GM21360 (cell line): ENCODE results near the gene DGKG.

Experiments used
- ATAC-seq: cut with Tn5 transposase; IDR thresholded peaks from one replicate; pipeline ENCODE4 v1.9.1; 2021; ENCODE audit warnings: mild to moderate bottlenecking, moderate library complexity; ENCODE audit not compliant: unreplicated experiment

DGKG gene

GRCh38 chr3:186118692-186119091 lies 243.3 kb downstream of the DGKG start:
- ATAC-seq, result no peak

- no peak for ATAC-seq
Measured at GRCh38 chr3:186117521-186118134, 244.4 kb downstream of the DGKG start.

- no peak for ATAC-seq
Measured at GRCh38 chr3:186115239-186115996, 246.6 kb downstream of the DGKG start.

DNA sequence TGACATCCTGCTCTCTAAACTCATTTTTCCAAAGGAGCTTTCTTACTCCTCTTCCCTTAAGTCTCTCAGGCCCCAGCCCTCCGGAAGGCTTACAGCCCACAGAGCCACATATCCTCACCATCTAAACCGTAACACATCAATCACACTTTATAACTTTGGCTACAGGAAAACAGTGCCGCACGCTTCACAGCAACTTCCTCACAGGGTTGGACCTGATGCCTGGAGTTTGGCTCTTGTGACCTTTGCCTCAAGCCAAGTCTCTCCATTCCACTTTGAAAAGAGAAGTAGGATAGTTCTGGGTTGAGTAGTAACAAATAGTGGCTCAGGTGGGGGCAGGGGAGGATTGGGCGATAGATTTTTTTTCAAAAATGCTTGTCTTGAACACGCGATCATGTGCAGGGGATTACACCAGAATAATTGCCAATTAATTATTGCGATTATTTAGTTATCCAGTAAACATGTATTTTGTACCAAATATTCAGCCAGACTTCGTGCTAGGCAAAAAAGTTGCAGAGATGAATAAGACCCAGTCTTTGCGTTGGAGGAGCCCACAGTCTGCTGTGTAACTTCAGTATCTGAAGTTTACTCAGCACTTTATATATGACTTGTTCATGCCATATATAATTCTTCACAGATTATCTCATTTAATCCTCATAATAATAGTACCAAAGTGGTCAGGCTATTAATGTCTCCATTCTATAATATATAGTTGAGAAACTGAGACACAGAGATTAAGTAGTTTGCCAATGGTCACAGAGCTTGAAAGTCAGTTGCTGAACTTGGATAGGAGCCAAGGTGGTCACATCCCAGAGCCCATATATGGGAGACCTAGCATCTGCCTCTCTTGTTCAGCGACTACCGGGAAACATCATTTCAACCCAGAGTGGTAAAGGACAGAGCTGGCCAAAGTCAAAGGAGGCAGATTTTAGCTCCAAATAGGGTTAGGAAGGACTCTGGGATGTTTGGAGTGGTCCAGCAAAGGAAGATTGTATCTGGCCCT lies 250.8 kb downstream of the DGKG start:
- no peak for ATAC-seq

GRCh38 chr3:186109897-186110803 lies 251.9 kb downstream of the DGKG start:
- ATAC-seq, result no peak

DNA sequence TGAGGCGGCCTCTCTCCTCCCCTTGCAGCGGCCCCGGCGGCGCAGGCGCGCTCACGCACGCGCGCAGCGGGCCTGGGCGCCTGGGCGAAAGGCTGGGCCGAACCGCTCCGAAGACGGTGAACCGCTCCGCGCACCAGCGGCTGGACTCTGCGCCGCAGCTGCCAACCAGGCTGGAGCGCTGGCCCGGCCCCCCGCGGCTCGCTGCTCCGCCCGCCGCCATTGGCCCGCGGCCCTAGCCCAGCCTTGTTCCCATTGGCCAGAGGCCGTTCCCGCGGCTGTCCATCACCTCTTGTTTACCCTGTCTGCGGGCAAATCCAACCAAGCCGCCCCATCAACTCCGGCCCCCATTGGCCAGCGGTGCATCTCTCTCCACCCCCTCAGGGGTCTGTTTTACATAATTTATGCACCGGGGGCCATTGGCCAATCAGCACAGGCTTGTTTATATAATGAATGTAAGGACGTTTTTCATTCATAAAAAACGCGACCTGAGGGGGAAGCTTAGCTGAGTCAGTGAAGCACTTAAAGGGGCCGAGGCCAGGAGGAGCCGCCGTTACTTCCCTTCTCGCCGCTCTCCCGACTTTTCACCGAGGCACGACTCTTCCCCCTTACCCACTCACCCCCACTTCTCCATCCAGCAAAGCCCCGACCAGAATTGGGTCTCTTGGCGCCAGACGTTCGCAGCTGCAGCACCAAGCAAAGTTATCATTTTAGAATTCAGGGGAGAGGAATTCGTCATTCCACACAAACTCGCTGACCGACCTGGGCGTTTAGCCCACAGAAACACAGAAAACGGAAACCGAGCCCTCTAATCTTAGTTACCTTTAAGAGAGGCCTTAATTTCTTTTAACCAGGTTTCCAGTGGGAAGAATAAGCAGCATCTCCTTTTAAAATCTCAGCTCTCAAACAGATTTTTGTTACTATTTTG lies 252.8 kb downstream of the DGKG start, which contains the start of gene ETV5:
ETV5 (minus strand) TSS at position 149 of the 925 bp plus-strand sequence. CDS start 3,221 bp downstream, outside the sequence.
- ATAC-seq, result peak; percentile 87

DNA sequence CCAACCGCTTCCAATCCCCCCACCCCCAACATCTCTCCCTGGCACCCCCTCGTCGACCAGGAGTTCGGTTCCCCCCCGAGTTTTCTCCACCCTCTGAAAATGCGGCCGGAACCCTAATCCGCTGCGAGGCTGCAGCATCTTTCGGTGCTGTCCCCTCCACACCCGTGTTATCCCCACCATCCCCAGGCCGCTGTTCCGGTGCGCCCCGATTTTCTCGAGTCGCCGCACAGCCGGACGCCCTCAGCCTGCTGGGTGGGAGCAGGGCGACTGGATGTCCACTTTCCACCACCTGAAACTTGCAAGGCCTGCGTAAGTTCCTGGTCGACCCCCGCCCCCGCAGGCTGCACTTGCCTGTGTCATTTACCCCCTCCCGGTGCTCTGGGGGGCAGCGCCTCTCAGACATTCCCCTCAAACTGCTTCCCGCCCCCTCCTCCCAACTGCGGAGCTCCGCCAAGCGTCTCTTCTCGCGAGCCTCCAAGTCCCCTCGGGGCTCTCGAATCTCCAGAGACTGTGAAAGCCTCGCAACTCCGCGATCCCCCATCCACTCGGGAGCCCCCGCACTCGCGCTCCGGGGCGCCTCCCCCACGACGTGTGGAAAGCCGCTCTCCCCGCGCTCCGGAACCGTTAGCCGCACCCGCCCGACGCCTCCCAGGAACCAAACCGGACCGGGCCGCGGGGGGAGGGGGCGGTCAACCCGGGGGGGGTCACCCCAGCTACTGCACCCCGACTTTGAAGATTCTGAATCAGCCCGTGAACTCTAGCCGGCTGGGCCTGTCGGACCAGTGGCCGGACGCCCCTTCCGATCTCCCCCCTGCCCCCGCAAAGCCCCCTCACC lies 253.7 kb downstream of the DGKG start:
- no peak for ATAC-seq

- no peak for ATAC-seq
Measured at GRCh38 chr3:186107215-186108105, 254.6 kb downstream of the DGKG start.

DNA sequence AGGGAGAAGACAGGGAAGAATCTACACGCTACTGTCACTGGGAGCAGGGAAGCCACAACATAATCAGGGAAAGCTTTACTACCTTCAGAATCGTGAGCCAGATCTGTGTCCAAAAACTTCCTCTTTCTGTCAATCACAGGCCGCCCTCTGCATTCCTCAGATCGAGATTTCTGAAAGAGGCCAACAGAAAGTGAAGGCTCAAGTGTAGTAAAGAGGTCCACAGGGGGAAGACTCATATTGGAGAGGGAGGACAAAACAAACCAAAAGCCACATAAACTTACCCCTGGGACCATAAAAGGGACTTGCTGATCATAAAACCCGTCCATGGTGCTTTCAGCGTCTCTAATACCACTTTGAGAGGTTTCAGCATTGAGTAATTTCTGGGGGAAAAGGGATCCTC lies 256.5 kb downstream of the DGKG start:
- ATAC-seq, result no peak

GRCh38 chr3:186102687-186103086 lies 259.3 kb downstream of the DGKG start:
- ATAC-seq, result no peak

DNA sequence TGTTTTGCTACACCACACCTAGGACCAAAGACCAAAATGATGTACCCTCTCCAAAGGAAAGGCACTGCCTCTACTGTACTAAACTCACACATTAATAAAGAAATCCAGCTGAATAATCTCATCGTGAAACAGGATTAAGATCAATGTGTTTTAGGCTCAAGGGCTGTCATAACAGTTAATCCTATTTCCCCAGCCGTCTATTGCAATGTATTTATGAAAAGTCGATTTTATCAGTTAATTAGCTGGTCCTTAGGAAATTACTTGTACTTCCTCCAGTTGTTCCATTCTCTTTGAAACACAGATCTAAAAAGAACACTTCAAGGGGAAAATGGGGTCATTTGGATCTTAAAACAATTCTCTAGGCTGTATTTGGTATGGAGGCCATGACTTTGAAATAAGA lies 261.6 kb downstream of the DGKG start:
- ATAC-seq, result no peak

- ATAC-seq, result no peak
Measured at GRCh38 chr3:186099178-186099577, 262.9 kb downstream of the DGKG start.

DNA sequence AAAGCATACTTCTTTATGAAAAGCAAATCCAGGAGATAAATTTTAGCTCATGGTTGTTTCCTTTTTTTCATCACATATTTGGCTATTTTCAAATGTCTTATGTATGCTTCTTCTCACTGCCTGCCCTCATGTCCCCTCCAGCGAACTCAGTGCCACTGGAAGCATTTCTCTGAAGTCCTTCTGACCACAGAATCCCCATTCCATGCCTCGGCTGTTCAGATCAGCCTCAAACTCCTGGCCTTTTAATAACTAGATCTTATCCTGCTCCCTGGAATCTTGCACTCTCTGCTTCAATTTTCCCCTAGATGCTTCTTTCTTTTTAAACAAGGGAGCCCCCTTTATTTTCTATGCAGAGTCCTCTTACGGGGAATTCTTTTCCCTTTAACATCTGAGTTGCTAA lies 263.3 kb downstream of the DGKG start:
- no peak for ATAC-seq

DNA sequence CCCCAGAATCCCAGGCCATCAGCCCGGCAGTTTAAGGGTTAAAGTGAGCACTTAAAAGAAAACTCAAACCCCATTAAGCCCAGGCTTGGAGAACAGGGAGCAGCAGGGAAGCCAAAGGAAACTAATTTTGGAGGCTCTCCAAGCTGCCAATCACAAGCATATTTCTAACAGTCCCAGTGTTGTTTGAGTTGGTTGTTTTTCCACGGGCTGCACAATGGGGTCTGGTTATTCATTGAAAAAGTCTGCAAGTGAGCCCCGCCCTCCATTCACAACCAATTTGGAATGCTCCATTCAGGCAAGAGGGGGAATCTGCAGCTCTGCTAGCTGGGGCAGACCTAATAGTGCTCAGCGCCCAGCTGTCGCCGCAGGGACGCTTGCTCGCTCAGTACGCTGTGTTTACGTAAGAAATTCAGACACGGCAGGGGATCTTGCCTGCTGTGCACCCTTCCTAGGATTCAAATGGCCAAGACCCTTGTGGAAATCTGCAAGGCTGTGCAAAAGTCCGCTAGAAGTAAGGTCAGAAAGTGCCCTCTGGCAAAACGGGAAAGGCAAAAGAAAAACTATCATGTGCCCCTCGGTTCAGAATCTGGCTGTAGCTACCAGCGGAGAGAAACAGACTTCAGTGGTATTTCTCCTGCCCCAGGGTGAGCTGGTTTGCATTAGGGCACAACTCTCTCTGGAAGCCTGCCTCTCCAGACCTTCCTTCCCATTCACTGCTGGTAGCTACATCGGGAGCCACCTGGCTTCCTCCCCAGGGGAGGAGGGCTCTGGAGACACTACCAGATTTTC lies 264.2 kb downstream of the DGKG start:
- no peak for ATAC-seq

GRCh38 chr3:186097317-186097662 lies 264.7 kb downstream of the DGKG start:
- no peak for ATAC-seq
